HG03196 (cell line): ENCODE measurements around the gene ATXN10.
A peak's percentile ranks its signal among the peaks of the same experiment; 100 is the strongest.
"Not testable (repeated sequence)": the region's sequence is repeated elsewhere in the genome, so short reads cannot be mapped to it uniquely, and the experiment has no call there.

ENCODE experiments used
- ATAC-seq: cut with Tn5 transposase; IDR thresholded peaks from one replicate; pipeline ENCODE4 v1.9.1; 2021; ENCODE audit not compliant: unreplicated experiment

The ATXN10 gene, protein sequence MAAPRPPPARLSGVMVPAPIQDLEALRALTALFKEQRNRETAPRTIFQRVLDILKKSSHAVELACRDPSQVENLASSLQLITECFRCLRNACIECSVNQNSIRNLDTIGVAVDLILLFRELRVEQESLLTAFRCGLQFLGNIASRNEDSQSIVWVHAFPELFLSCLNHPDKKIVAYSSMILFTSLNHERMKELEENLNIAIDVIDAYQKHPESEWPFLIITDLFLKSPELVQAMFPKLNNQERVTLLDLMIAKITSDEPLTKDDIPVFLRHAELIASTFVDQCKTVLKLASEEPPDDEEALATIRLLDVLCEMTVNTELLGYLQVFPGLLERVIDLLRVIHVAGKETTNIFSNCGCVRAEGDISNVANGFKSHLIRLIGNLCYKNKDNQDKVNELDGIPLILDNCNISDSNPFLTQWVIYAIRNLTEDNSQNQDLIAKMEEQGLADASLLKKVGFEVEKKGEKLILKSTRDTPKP

DNA sequence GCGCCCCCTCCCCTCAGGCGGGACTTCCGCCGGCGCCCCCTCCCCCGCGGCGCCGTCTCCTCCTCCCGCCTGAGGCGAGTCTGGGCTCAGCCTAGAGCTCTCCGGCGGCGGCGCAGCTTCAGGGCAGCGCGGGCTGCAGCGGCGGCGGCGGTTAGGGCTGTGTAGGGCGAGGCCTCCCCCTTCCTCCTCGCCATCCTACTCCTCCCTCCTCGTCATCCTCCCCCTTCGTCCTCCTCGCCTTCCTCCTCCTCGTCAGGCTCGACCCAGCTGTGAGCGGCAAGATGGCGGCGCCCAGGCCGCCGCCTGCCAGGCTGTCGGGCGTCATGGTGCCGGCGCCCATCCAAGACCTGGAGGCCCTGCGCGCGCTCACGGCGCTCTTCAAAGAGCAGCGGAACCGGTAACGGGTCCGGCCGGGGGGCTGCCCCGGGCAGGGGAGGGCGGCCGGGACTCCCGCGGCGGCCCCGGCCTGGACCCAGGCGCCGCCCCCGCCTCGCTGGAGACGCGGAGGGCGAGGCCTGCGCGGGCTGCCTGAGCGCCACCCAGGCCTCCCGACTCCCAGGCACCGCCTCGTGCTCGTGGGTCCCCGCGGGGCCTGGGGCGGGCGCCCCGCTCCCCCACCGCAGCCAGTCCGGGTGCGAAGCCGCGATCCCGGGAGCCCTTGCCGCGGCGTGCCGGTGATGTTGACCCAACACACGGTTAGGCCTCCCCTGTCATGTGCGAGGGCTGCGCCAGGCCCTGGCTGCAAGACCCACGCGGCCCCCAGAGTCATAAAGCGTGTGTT is at the start of gene ATXN10:
Gene ATXN10 (plus strand): TSS at position 52 of the 781 bp plus-strand sequence. CDS start 230 bp downstream, at position 282.
- peak; percentile 52 for ATAC-seq

DNA sequence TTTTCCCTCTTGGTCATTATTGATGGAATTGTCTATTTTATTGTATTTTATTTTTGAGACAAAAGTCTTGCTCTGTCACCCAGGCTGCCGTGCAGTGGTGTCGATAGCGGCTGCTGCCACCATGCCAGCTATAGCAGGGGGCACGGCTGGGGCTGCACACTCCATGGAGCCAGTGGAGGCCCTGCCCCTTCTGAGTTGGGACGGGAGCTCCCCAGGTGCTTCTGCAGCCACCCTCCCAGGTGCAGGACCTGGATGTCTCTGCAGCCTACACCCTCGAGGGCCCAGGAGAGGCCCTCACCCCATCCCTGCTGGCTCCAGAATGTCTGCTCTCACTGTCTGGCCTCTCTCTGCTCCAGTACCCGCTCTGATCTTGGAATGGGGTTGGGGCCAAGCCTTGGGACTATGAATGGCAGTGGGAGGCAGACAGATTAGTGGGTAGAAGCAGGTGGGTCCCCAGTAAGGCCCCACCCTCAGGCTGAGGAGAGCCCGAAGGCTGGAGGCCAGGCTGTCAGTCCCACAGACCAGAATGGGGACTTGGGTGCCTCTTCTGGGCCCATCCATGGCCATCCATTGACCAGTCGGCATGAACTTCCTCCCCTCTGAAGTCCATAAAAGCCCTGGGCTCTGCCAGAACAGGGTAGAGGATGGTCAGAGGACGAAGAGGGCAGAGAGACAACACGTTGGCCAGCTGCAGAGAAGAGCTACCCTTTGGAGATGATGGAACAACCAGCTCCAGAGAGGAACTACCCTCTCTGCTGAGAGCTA is 49.6 kb upstream of the ATXN10 start:
- ATAC-seq: no peak

DNA sequence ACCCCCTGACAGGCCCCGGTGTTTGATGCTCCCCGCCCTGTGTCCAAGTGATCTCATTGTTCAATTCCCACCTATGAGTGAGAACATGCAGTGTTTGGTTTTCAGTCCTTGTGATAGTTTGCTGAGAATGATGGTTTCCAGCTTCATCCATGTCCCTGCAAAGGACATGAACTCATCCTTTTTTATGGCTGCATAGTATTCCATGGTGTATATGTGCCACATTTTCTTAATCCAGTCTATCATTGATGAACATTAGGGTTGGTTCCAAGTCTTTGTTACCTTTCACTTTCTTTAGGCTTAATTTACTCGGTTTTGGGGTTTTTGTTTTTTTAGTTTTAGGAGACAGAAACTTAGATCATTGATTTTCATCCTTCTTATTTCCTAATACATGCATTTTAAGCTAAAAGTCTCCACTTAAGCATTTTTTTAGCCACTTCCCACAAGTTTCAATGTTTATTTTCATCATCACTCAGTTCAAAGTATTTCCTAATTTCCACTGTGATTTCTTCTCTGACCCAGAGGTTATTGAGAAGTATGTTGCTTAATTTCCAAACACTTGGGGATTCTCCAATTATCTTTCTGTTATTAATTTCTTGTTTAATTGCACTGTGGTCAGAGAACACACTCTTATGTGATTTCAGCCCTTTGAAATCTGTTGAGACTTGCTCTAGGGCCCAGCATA is 48.0 kb upstream of the ATXN10 start:
- not testable (repeated sequence) for ATAC-seq

DNA sequence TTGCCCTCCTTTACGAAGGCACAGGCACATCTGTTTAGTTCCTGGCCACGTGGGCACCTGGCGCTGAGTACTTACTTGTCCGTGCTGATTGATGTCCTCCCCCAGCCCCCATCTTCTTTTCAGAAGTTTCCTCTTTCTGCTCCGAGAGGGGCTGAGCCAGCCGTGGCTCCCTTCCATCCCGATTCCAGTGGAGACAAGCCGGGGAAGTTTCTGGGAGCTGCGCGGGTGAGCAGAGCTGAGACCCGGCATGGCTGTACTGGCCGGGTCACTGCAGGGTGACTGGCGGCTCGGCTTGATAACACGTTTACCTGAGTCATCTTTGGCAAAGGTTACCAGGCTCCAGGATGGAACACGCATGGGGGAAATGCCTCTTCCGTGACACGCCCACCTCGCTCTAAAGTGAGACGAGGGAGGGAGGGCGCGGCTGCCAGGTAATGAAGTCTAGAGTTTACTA is 45.4 kb upstream of the ATXN10 start:
- ATAC-seq: no peak

DNA sequence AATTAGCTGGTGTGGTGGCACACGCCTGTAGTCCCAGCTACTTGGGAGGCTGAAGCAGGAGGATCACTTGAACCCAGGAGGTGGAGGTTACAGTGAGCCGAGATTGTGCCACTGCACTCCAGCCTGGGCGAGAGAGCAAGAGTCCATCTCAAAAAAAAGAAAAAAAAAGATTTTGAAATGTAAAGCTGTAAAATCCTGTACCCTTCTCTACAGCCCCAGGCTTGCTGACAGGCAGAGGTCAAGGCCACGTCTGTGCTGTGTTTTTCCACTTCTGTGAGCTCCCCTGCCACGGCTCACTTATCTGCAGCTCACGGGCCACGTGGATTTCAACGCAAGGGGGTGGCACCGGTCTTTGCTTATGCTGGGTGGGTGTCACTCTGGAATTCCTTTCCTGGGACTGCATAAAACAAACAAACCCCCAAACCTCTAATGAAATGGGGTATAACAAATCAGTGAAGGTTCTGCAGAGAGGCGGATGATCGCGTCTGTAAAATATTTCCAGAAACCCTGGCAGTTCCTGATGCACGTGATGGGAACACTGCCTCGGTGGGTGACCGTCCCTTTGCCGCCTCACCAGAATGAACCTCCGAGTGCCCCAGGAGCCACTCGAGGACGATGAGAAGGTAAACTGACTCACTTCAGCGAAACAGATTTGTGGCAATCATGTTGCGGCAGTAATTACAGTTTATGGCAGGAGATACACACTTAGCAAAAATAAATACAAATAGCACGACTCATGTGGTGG is 44.0 kb upstream of the ATXN10 start:
- no peak for ATAC-seq

DNA sequence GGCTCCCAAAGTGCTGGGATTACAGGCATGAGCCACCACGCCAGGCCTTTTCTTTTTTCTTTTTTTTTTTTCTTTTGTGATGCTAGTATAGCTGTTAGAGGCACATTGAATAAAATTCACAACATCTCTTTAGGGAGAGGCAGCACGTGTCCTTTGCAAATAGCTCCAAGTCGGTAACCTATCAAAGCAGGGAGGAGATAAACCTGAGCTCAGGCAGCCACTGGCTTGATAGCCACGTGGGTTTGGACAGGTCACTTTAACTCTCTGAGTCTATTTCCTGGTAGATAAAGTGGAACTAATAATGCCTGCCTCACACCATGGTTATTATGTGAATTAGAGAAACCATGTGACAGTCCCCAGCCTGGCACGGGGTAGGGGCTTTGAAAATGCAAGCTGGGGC is 43.1 kb upstream of the ATXN10 start:
- ATAC-seq: no peak

DNA sequence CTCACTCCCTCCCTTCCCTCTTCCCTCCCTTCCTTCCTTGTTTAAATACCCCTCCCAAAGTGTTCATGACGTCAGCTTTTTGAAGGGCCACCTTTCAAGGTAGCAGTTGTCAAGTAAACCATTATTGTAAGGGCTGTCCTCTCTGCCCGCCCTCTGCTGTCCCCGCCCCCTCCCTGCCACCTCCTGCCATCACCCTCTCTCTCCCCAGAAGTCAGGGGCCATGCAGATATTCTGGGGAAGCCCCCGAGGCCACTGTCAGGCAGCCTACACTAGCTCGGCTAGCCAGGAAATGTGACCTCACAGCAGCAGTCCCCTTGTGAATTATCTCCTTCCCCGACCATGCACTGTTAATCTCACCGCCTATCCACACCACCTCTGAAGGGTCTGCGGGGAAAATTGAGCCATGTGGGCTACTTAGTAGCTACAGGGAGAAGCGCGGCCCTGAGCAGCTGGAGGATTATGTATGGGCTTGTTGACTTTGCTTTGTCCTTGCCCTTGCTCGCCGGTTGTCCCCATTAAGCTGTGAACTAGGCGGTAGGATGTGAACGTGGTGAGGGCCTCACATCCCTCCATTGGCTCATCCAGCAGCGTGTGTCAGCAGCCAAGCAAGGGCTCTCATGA is 42.1 kb upstream of the ATXN10 start:
- ATAC-seq: no peak

DNA sequence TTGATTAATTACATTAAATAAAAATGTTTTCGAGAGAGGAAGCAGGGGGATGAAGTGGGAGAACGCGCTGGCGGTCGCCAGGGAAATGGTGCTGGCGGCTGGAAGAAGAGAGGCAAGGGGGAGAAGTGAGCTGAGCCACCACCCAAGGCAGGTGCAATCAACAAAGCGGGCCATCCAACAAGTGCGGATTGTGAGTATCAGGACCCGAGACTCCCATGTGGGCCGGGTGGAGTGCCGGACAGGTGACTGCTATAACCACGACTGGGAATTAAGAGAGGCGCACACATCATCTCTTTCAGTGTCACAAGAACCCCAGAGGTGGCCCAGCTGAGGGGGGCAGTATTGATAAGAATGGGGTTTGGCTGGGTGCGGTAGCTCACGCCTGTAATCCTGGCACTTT is 41.2 kb upstream of the ATXN10 start:
- no peak for ATAC-seq

DNA sequence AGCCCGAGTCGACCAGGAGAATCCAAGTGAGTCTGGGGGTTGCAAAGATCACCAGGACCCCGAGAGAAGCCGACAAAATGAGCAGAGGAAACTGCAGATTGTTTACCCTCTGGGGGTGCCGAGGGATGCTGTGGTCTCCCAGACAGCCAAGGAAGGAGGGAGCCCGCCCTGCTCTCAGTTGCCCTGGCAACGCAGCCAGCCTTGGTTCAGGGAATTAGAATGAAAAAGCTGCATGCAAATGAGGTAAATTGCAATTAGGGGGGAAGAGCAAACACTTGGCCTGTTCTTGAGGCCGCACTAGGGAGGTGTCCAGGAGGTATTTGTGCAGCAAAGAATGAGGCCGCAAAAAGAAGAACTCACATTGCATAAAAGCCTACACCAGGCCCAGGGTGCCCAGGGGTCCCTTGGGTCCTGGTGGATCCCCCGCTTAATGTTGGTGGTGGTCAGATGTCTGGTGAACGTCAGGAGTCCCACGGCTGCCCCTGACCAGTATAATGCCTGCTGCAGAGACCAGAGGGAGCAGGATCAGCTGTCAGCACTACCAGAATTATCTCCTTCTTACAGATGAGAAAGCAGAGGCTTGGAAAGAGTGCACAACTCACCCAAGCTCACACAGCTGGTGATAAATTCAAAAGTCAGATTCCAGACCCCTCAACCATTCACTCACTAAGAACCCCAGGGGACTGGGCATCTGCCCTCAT is 40.3 kb upstream of the ATXN10 start:
- no peak for ATAC-seq

DNA sequence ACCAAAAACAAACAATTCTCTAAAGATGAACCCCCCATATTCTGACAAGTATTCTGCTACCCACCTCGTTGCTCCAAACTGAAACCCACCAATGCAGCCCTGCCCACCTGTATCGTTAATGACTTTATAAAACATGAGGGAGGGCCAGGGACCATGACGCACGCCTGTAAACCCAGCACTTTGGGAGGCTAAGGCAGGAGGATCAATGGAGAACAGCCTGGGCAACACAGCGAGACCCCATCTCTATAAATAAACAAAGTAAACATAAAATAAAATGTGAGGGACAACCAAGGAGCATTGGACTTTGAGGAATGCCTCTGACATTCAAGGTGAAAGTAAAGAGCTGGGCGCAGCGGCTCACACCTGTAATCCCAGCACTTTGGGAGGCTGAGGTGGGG is 39.8 kb upstream of the ATXN10 start:
- no peak for ATAC-seq

DNA sequence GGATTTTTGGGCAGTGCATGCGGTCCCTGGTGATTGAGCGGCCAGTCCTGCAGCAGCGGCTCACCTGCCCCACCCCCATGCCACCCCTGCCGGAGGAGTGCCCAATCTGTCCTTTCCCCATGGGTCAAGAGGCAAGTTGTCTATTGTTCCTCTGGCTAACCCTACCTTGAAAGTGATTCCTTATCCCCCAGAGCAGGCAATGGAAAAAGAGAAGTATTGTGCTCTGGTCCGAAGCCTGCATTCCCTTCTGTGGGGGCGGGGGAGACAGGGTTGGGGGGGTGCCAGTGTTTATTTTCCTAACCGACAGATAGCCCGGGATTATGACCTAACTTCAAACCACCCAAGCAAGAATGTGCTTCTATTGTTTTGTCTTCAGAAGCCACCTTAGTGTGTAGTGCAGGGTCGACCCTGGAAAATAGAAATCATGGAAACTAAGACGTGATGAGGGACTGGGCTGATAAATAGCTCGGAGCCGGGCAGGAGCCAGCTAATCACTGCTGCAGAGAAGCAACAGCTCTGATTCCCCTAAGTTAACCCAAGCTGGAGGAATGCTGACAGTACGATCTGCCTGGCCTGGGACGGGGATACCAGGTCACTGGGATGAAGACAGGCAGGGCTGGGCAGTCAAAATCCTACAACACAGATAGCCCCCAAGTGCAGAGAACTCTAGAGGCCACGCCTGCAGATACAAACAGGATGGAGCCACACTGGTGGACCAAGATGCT is 38.7 kb upstream of the ATXN10 start:
- no peak for ATAC-seq

DNA sequence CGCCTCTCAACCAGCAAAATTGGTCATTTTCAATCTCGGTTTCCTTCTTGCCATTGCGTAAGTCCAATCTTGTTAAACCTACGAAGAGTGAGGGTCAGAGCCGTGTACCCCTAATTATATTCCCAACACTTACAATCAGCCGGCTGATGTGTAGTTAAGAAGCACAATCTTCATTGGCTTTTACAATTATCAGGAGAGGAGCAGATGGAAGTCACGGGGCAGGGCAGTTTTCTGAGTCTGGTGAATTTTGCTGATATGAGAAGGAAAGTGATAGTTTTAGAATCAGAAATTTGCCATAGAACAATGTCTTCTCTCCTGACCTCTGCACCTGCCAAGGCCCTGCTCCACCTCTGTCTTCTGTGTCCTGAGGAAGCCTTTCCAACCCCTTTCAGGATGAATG is 35.0 kb upstream of the ATXN10 start:
- no peak for ATAC-seq

DNA sequence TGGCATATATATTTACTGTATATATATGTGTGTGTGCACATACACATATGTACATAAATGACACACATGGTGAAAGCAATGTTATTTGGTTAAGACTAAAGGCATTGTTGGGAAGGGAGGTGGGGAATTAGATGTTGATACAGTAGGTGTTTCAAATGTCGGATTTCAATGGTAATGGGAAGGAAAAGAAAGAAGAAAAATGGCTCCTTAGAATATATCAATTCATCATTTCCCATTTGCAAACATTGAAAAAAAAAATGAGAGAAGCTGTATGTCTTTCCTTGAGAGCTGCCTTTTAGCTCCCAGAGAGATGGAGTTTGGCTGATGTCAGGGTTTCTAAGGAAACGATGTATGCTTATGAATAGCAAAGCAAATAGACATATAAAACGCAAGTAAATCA is 33.4 kb upstream of the ATXN10 start:
- ATAC-seq: no peak

DNA sequence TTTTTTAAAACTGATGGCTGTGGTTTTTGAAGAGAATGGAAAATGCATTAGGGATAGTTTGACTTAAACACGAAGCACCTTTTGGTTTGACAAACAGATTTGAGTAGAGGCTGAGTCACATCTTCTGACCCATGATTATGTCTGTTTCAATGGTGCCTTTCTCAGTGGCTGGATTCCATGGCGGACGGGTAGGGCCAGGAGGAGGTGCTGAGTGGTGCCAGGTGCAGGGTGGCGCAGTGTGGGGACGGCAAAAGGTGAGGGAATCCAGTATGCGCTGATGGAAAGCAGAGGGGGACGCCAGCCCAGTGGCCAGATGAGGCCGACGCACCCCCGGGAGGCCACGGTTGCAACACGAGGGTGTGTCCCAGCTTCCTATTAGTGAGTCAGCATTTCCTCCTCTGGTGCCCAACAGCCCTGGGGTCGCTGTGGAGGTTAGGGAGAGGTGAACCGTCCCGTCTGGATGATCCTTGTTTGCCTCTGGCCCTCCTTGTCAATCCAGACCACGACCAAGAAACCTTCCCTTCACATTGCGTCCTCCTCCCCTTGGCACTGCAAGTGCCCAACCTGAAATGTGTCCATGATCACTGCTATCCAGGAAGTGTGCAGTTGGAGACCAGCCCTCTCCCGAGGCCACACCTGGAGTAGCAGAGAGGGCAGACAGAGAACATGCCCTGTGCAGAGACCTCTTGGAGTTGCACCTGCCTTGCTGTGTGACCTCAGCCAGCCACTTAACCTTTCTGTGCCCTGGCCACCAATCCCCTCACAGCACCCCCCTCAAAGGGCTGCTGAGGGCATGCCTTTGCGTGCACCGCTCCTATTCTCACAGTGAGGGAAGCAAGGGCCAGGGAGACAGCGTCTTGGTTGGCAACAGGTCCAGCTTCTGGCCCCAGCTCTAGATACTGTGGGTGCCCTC is 32.5 kb upstream of the ATXN10 start:
- no peak for ATAC-seq

DNA sequence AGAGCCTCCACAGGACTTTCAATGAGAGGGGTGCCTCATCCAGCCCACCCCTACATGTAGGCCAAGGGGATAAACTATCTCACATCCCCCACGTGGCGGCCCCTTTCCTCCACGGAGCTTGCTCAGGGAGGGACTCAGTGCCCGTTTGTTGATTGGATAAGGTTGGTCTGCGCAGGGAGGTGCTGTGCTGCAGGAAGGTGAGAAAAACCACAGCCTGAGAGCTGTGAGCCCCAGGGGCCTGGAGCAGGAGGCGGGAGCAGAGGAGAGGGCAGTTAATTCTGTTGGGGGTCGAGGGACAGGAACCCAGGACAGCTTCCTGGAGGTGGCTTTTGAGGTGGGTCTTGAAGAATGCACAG is 31.9 kb upstream of the ATXN10 start:
- no peak for ATAC-seq

DNA sequence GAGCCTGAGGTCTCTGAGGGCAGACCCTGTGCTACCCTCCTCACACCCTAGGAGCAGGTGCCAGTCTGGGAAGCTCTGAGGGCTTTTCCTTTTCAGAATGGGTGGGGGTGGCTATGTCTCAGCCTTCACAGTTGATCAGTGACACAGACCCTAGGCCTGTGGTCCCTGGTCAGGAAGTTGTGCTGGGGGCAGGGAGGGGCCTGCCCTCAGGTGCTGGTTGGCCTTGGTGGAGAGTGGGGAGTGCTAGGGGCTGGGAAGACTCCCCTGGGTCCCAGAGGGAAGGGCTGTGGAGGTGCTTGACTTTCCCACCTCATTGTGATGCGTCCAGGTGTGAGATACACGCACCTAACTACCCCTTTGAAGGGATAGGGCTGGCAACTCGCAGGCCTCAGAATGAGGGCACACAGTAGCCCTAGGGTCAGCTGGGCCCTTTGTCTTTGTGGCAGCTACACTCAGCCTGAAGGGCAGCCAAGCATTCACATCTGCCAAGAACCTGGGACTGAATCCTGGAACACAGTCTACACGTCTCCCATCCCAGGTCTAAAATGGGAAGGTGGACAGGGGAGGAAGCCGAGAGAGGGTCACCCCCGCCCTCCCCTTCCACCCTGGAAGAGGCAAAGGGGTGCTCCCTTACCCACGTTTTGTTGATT is 31.2 kb upstream of the ATXN10 start:
- ATAC-seq: no peak
